GM12875 (cell line): ENCODE measurements around the gene TNNT3.
A peak's percentile ranks its signal among the peaks of the same experiment; 100 is the strongest.

Source experiments
- H3K4me3 ChIP-seq: one replicate; pipeline ENCODE4 v1.5.1; 2011; ENCODE audit warnings: low read depth, low read length, control low read depth
- TF ChIP-seq, protein P1 (sequence below): IDR thresholded peaks from 2 replicates; pipeline ENCODE4 v1.5.1; 2011; ENCODE audit warnings: low read depth, mild to moderate bottlenecking, control low read depth, inconsistent platforms, low read length, moderate library complexity, borderline replicate concordance; ENCODE audit not compliant: insufficient read depth

The TNNT3 gene

DNA sequence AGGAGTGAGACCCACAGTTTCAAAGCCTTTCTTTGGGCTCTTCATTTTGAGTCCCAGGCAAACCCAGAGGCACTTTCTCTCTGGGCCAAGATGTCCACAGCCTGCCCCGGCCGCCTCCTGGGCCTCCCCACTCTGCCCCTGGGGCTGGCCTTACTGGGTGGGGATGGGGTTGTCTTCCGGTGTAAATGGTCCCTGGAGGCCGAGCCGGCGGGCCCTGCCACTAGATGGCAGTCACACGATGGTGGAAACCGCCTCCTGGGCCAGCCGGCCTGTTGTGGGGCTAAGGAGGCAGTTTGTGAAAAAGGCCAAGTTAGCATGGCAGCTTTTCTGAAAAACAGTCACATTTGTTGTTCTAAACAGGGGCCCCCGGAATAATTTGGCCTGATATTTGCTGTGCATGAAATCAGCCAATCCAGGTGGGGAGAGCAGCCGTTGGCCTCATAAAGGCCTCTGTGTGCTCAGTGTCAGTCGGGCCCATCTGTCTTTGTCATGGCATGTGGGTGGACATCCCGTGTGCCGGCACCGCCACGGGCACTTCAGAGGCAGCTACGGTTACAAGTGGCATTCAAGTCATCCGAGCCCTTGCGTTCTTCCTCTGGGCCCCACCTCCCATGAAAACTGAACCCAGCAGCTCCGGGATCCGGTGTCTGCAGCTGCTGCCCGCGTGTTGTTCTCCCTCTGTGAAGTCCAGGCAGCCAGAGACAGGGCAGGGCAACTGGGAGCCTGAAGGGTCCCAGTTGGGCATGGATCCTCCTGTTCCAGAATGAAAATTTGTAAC is 34.2 kb downstream of the TNNT3 start:
- no peak overlapping the region for H3K4me3 ChIP-seq
- TF ChIP-seq, protein P1, sequence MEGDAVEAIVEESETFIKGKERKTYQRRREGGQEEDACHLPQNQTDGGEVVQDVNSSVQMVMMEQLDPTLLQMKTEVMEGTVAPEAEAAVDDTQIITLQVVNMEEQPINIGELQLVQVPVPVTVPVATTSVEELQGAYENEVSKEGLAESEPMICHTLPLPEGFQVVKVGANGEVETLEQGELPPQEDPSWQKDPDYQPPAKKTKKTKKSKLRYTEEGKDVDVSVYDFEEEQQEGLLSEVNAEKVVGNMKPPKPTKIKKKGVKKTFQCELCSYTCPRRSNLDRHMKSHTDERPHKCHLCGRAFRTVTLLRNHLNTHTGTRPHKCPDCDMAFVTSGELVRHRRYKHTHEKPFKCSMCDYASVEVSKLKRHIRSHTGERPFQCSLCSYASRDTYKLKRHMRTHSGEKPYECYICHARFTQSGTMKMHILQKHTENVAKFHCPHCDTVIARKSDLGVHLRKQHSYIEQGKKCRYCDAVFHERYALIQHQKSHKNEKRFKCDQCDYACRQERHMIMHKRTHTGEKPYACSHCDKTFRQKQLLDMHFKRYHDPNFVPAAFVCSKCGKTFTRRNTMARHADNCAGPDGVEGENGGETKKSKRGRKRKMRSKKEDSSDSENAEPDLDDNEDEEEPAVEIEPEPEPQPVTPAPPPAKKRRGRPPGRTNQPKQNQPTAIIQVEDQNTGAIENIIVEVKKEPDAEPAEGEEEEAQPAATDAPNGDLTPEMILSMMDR: 0 out of 2 replicates have a peak, but pooled peaks have one; percentile 2

DNA sequence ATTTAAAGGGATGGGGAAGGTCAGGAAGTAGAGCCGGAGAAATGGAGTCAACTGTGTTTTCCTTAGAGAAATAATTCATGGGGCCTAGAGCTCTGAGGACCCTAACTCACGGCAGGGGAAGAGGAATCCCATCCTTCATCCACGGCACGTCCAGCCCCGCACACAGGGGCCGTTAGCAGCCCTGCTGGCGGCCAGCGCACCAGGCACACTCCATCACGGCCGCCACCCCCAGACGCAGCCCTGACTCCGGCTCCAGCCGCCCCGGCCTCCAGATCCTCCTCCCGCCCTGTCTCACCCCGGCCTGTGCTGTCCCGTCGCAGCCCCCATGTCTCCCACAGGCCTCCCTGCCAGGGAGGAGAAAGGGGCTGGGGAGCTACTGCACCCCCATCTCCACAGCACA is 38.9 kb downstream of the TNNT3 start:
- TF ChIP-seq, protein P1: no peak
- no peak overlapping the region for H3K4me3 ChIP-seq

DNA sequence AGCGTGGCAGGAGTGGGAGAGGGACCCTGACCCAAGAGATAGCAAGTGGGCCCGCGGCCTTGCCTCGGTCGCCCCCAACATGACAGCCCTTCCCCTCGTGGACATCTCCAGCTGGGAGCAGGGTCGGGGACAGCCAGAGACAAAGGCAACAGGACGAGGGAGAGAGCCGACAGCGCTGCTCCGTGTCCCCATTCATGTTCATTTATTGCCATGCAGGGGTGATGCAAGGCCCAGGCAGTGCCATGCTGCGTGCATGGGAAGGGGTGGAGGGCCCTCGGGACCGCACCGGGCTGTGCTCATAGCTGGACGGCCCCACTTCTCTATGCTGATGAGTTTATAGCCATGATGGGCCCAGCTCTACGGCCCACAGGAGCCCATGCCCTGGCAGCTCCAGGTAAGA is 40.3 kb downstream of the TNNT3 start:
- H3K4me3 ChIP-seq: no peak overlapping the region
- TF ChIP-seq, protein P1: no peak

DNA sequence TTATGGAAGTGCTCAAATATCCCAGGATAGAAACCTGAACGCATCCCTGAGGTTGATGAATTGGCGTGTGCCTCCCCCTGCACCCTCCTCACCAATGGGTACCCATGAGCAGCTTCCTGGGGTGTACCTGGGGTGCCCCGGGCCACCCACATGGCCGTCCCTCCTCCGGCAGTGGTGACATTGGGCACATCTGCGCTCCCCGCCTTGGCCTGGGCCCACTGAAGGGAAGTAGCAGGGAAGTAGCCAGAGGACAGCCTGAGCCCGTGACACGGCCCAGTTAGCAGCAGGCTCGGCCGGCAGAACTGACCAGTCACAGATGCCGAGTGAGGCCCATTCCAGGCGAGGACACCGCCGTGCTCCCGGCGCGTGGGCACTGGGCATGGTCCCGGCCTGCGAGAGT is 44.4 kb downstream of the TNNT3 start:
- TF ChIP-seq, protein P1: no peak

DNA sequence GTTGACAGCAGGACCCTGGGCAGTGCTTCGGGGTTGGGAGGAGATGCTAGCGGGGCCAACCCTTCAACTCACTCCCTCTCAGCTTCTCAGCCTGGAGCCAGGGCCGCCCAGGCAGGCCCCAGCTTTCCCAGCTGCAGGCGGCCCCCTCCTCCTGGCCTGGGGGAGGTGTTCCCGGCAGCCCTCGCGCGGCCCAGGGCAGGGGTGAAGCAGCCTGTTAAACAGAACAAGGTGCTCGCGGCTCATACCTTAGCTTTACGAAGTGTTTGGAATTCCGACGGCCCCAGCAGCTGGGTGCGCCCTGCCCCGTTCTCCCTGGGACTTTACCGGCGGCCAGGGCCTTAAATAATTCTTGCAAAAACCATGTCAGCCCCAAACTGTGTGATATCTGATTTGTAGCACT is 44.8 kb downstream of the TNNT3 start:
- TF ChIP-seq, protein P1: no peak
- H3K4me3 ChIP-seq: no peak overlapping the region

More for the DNA sequence above, 44.4 kb downstream of the TNNT3 start:
- H3K4me3 ChIP-seq: no peak overlapping the region

DNA sequence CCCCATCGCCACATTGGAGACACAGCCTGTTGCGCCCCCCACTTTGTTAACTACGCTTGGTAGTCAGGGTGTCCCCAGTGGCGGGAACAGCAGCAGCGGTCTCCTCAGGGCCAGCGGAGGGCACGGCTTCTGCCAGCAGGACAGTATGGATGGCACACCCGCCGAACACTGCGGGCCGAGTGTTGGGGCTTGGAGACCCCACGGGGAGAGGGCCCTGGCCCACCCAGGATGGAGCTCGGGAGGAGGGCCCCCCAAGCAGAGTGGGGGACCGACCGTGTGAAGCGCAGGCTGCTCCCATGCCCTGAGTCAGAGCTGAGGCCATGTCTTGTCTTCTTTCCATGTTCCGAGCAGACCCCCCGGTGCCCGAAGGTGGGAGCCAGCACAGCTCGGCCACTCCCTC is 45.5 kb downstream of the TNNT3 start:
- TF ChIP-seq, protein P1: no peak
- H3K4me3 ChIP-seq: no peak overlapping the region

DNA sequence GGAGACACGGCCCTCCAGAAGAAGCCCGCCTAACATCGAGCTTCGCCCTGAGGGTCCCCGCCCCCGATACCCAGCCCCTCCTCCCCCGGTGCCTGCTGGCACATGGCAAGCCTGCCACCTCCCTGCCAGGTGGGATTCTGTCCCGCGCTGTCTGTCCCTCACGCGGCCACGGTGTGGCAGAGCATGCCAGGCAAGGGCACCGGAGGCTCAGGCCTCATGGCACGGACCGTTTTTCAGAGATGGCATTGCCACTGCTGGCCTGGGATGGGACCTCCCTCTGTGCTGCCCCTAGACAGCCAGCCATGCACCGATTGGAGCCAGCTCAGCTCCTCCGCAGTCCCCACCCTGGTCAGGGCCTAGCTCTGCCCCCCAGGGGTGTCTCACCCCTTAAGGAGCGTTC is 47.0 kb downstream of the TNNT3 start:
- H3K4me3 ChIP-seq: no peak overlapping the region
- TF ChIP-seq, protein P1: no peak
